Heart left ventricle (tissue), 16 donors: ENCODE results near the gene SNRNP35. TPM values are rescaled to one million over a fixed set of nuclear protein-coding genes. Genes with fewer than 3 reads are reported as not detected.
A peak's percentile ranks its signal among the peaks of the same experiment; 100 is the strongest.

ENCODE experiments used
- ATAC-seq, 4 donors: fragments of 200-7000 bp; cut with Tn5 transposase; one replicate each; pipeline ENCODE4 v1.9.1; 2020 to 2022; ENCODE audit warnings: moderate library complexity in 4 of 4, mild to moderate bottlenecking in 3 of 4, moderate number of reproducible peaks in 1 of 4
- DNase-seq, 5 donors: peaks; one replicate each; pipeline ENCODE4 v3.0.0-alpha.2; 2020
- H3K27ac ChIP-seq, 12 donors: fragments of 200-600 bp; sonication (generic) in 4 of 12; one replicate each; pipeline versions ENCODE4 v1.5.0 to v1.8.0; 2016 to 2022; ENCODE audit warnings: mild to moderate bottlenecking in 2 of 12
- H3K27me3 ChIP-seq, 9 donors: fragments of 200-600 bp; sonication (generic) in 2 of 9; one replicate each; pipeline versions ENCODE4 v1.5.1 to v1.8.0; 2016 to 2022; ENCODE audit warnings: mild to moderate bottlenecking in 3 of 9
- H3K36me3 ChIP-seq, 9 donors: fragments of 200-600 bp; sonication (generic) in 2 of 9; one replicate each; pipeline versions ENCODE4 v1.5.0 to v1.8.0; 2018 to 2022; ENCODE audit warnings: mild to moderate bottlenecking in 2 of 9
- H3K4me1 ChIP-seq, 12 donors: fragments of 200-600 bp; sonication (generic) in 4 of 12; one replicate each; pipeline versions ENCODE4 v1.5.0 to v1.8.0; 2016 to 2022; ENCODE audit warnings: mild to moderate bottlenecking in 3 of 12
- H3K4me3 ChIP-seq, 12 donors: fragments of 200-600 bp; sonication (generic) in 4 of 12; one replicate each; pipeline versions ENCODE4 v1.5.0 to v1.8.0; 2017 to 2022; ENCODE audit warnings: mild to moderate bottlenecking in 9 of 12, moderate library complexity in 4 of 12
- H3K9me3 ChIP-seq, 12 donors: fragments of 200-600 bp; sonication (generic) in 4 of 12; one replicate each; pipeline versions ENCODE4 v1.5.0 to v1.8.0; 2016 to 2022; ENCODE audit warnings: mild to moderate bottlenecking in 1 of 12
- POLR2A ChIP-seq, 2 donors: fragments of 450-650 bp; IDR thresholded peaks; one replicate each; pipeline ENCODE4 v1.6.1; 2017; ENCODE audit warnings: antibody characterized with exemption in 2 of 2, mild to moderate bottlenecking in 2 of 2, moderate library complexity in 2 of 2
- WGBS, 4 donors: extraction: QIAGEN DNeasy Blood & Tissue Kit in 2 of 4; methylation state at CpG; one replicate each; pipeline versions ENCODE4 v1.1.5 to v1.1.7; 2013 to 2018; 5-methylcytosine and 5-hydroxymethylcytosine counted together
- intact Hi-C, 10 donors: fragments of 100-400 bp; cut with DNase I; formaldehyde crosslinking; loops; one replicate each; pipeline versions ENCODE4 v1.11.1 to v1.14.2; 2022
- polyA plus RNA-seq, 2 donors: library from polyadenylated mRNA; stranded (reverse); fragments of 200-250 nt; gene quantifications; one replicate each; pipeline ENCODE4 v1.2.3, GENCODE V29; 2013
- total RNA-seq, 9 donors: library from RNA; depleted of rRNA in 2 of 9; stranded (reverse); fragments of >200 nt in 2 of 9; fragmentation: NEBNext Ultra II Directional in 3 of 9; extraction: Animal tissue kit (Norgen Biotek cat#: 25700) in 3 of 9; gene quantifications; one replicate each; pipeline versions ENCODE4 v1.1.0 to v1.2.4, GENCODE V29; 2016 to 2023
- TF ChIP-seq, protein P1 (sequence below), 12 donors: fragments of 200-600 bp; sonication (generic) in 4 of 12; IDR thresholded peaks; one replicate each; pipeline versions ENCODE4 v1.5.0 to v1.8.0; 2018 to 2022; ENCODE audit warnings: antibody characterized with exemption in 12 of 12, mild to moderate bottlenecking in 5 of 12
- donor health status: ischemic (EF 13 %, LVEDD 7.1; RV severe dilation, severe dysfunction).
- donor health status: healthy with polysubstance abuse.
- donor health status: DM: no; HTN: yes; CAD: no.
- donor health status: DM: no; HTN: no; CAD: no.
- donor health status: ischemic (EF 25% LVEDD 6.9; RV normal size, moderate dysfunction).
- donor health status: ischemic (EF 25% LVEDD 5.7; RV mildly dilated, moderate dysfunction).
- donor health status: healthy.
- donor health status: DM: yes; HTN: yes; CAD: no.
- donor health status: ischemic (EF 35%, LVEDD 5.7; RV mildly dilated, moderate dysfunction).
- donor health status: nonischemic (EF 11% LVEDD 7.7; RV severe dilation, severe dysfunction).
- donor health status: DM: yes; HTN: yes; CAD: no.
- donor health status: PGD.
- donor health status: ischemic (EF 29% LVEDD 5.4; RV normal size, mild dysfunction).
- donor health status: nonischemic (EF 23%, LVEDD 6.1; RV moderate dilation, normal function).

The SNRNP35 gene
- total and polyA plus RNA-seq, 11 donors = 18.5 to 72.8 (median 22.0) TPM

- no peaks in the 10 kb centered on the region for H3K27me3 ChIP-seq
- WGBS, 4 donors = 87 to 93% (median 91%) methylated on average over 13 of the region's 13 CpGs
- TF ChIP-seq, protein P1, sequence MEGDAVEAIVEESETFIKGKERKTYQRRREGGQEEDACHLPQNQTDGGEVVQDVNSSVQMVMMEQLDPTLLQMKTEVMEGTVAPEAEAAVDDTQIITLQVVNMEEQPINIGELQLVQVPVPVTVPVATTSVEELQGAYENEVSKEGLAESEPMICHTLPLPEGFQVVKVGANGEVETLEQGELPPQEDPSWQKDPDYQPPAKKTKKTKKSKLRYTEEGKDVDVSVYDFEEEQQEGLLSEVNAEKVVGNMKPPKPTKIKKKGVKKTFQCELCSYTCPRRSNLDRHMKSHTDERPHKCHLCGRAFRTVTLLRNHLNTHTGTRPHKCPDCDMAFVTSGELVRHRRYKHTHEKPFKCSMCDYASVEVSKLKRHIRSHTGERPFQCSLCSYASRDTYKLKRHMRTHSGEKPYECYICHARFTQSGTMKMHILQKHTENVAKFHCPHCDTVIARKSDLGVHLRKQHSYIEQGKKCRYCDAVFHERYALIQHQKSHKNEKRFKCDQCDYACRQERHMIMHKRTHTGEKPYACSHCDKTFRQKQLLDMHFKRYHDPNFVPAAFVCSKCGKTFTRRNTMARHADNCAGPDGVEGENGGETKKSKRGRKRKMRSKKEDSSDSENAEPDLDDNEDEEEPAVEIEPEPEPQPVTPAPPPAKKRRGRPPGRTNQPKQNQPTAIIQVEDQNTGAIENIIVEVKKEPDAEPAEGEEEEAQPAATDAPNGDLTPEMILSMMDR (IDR thresholded peaks at IDR 0.05) = no peak
- no peak for TF ChIP-seq POLR2A (IDR thresholded peaks at IDR 0.05)
- DNase-seq = no peak
- no peaks in the 10 kb centered on the region for H3K36me3 ChIP-seq
- peaks cover 0 to 46% (median 20%) of the 10 kb centered on the region in 12 donors for H3K4me1 ChIP-seq
- H3K9me3 ChIP-seq = no peaks in the 10 kb centered on the region
- H3K27ac ChIP-seq = no peak overlapping the region
- no peak overlapping the region for H3K4me3 ChIP-seq
- intact Hi-C loops = loop anchor here in 1 of 10 donors (10.0 kb wide), 1 partner anchor 57 kb away; the partner anchor contains the start of gene KMT5A
- no peak for ATAC-seq
Observed at GRCh38 chr12:123441523-123442164, 16.3 kb upstream of the SNRNP35 start.

DNA sequence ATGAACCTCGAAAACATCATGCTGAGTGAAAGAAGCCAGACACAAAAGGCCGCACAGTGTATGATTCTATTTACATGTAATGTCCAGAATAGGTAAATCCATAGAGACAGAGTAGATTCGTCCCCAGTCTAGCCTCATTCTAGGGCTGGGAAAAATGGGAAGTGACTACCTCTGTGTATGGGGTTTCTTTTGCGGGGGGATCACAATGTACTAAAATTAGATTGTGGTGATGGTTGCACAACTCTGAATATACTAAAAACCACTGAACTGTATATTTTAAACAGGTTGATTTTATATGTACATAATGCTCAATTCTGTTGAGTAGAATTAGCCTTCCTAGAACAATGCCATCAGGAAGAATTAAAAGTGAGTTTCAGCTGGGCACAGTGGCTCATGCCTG, 15.2 kb upstream of the SNRNP35 start:
- TF ChIP-seq, protein P1 (IDR thresholded peaks at IDR 0.05) = no peak
- TF ChIP-seq POLR2A (IDR thresholded peaks at IDR 0.05) = no peak
- Histone ChIP-seq H3K4me1 (peaks cover 0 to 44% (median 19%) of the 10 kb centered on the region in 12 donors), H3K36me3 (no peaks in the 10 kb centered on the region), H3K27me3 (no peaks in the 10 kb centered on the region), H3K4me3 (no peak overlapping the region), H3K9me3 (no peaks in the 10 kb centered on the region), H3K27ac (no peak overlapping the region)
- 65 to 93% (median 88%) methylated on average over 4 of the region's 4 CpGs for WGBS, 4 donors
- ATAC-seq = no peak
- no peak for DNase-seq
- intact Hi-C loops = loop anchor here in 1 of 10 donors (10.0 kb wide), 1 partner anchor 58 kb away; the partner anchor contains the start of gene KMT5A

- H3K36me3 ChIP-seq = no peaks in the 10 kb centered on the region
- no peaks in the 10 kb centered on the region for H3K27me3 ChIP-seq
- intact Hi-C loops = loop anchor here in 1 of 10 donors (10.0 kb wide), 1 partner anchor 60 kb away; the partner anchor contains the start of gene KMT5A
- no peak overlapping the region for H3K4me3 ChIP-seq
- WGBS, 4 donors = 63 to 71% (median 68%) methylated on average over 8 of the region's 8 CpGs
- no peaks in the 10 kb centered on the region for H3K9me3 ChIP-seq
- H3K27ac ChIP-seq = peak overlapping the region in 11 of 12 donors; percentile 27 to 82 (median 64)
- peak in 2 of 4 donors; percentile 27 to 39 for ATAC-seq
- no peak for DNase-seq
- TF ChIP-seq POLR2A (IDR thresholded peaks at IDR 0.05) = no peak
- TF ChIP-seq, protein P1 (IDR thresholded peaks at IDR 0.05) = no peak
- H3K4me1 ChIP-seq = peaks cover 0 to 53% (median 19%) of the 10 kb centered on the region in 12 donors
Observed at GRCh38 chr12:123444092-123445026, 13.6 kb upstream of the SNRNP35 start.
